T follicular helper cell (primary cell): ENCODE results near the gene PDE1A.

Source experiments
- DNase-seq: peaks from one replicate; pipeline ENCODE4 v3.0.0-alpha.2; 2020; ENCODE audit warnings: low read depth

PDE1A gene

DNA sequence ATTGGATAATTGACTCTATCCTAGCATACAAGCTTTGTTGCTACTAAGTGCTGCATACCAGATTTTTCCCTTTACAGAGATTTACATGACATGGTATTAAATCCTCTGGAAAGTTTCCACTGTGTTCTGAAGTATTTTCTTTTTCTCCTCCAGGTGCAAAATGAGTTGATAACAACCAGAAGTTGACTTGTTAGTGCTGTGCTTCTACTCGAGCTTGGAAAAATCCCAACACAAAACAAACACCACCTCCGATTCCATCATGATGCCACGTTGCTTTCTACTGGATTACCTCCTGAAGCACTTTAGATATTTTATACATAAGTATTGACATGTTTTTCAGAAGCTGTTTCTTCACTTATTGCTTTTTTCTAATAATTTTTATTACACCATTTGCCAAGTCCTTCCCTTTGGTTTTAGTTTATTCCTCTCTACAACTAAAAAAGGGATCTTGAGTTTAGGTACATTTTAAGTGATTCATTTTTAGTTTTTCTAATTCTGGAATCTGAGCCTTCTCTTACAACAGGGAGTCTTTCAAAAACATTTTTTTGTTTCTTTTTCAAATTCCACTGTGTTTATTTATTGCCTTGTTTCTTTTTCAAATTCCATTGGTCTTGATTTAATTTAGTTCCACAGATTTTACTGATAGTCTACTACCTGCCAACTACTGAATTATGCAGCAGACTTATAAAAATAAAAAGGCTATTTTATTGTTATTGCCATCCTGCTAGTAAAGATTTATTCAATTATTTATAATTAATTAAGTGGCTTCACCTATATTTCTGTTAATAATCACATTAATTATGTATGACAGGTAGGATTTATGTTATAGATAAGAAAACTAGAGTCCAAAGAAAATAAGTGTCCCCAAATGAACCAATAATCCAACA lies 297.8 kb downstream of the PDE1A start:
- no peak for DNase-seq

DNA sequence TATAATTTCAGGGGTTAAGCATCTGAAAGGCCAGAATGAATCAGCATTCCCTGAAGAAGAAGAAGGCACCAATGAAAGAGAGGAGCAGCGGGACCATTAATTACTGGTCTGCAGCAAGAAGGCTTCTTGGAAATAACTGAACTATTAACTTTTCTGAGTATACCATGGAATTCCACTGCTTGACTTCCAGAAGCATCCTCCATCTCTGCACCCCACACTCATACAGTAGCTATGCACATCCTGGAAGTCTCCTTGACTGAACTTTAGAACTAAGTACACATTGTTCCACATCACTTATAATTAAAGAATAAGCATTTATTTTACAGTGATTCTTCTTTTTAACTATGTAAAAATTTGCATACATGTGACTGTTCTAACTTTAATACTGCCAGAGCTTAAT lies 309.6 kb downstream of the PDE1A start:
- DNase-seq: no peak

DNA sequence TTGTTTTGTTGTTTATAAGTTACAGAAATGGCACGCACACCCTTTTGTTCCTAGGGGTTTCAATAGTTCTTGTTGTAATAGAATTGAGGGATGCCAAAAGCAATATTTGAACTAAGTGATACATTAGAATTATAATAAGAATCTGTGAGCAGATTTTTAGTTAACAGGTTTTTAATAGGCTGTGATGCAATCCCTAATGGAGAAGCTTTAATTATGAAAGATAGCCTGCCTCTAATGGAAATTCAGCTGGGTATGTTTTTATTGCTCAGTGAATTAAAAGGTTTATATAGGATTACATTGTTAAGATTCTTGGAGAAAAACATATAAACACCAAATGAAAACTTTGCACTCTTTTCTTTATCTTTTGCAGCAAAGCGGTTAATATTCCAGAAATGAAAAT lies 310.1 kb downstream of the PDE1A start:
- DNase-seq: no peak

DNA sequence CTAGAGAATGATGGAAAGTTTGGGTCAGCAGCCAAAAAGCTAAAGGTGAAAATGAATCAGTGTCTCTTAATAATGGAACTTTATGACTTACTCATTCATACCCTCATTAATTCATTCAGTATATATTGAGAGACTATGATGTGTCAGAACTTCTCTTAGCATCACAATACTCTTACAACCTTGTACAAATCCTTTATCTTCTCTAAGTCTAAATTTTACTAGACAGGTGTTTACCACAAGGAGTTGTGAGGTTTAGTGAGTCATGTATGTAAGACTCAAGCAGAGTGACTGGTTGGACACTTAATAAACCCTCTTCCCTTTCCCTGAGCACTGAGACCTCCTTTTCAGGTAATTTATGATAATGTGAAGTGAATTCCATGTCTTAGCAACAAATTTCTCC lies 311.6 kb downstream of the PDE1A start:
- no peak for DNase-seq

DNA sequence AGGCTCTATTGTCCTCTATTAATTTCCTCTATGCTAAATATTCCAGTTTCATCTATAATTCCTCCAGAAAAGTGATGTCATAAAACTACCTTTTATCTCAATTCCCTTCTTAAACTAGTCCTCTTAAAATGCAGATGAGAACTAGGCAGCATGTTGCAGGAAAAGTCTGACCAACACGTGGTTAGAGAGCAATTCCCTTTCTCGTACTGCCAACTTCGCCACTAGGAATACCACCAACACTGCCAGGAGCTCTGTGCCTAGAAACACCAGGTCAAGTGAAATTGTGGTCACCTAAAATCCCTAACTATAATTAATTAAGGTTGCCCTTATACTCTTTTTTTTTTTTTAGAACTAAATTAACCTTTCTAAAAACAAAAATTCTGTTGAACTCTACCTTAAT lies 313.5 kb downstream of the PDE1A start:
- DNase-seq: no peak

DNA sequence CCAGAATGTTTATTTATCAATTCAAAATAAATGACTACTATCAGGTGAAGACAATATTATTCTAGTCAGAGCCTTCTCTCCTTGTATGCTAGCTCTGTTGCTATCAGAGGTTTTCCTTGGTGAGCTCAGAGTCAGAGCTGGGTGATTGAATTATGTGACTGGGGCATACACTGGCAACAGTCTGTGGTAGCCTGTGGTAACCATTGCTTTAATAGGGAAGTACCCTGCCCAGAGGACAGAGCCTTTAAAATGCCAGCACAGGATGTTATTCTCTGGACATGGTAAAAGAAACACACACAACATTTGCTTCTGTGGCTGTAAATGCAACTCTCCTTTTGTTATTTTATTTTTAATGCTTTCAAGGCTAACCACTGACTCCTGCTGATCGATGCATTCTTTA lies 316.5 kb downstream of the PDE1A start:
- DNase-seq: no peak

DNA sequence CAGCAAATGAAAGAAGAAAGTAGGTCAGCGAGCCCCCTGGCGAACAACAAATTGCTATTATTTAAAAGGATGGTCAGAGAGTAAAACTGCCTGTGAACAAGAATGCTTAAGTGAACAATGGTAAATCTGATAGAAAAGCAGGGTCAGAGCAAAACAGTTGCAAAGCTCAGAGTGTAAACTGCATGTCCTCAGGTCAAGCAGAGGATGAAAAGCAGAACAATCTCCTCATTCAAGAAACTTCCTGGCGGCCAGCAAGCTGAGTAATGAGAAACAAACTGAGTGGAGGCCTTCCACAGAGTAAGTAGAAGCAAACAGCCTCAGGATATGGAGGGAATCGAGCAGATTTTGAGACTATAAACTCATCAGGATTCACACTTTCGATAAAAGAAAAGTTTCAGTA lies 323.3 kb downstream of the PDE1A start:
- DNase-seq: no peak

DNA sequence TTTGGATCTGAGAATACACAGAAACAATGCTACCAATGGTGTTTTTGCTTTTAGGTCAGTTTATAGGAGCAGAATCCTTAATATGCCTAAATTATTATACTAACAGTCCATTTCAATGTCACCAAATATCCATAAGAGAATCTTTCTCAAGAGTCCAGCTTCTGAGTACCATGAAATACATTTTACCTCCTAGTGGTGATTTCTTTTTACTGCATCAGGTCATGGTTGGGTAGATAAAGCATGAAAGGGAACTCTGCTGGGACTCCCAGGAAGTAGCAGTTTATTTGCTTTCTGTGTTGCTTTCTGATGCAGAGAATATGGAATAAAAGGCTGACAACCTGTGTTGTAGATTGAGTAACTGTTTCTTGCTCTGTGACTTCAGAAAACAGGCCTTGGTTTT lies 325.6 kb downstream of the PDE1A start:
- no peak for DNase-seq

DNA sequence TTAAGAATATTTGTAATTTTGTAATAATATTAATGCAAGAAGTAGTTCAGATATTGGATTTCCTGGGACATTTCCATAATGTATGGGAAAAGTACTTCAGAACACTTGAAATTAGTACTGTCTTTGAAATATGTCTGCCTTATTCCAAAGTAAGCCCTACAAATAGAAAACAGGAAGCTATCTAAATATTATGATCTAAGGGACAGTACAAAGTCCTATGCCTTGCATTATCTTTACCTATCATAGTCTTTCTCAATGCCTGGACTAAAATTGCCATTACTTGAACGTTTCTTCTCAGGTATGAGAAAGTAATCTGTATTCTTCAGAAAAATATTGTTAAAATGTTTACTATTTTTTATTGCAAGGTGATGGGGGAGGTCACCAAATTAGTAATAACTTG lies 328.2 kb downstream of the PDE1A start:
- no peak for DNase-seq

DNA sequence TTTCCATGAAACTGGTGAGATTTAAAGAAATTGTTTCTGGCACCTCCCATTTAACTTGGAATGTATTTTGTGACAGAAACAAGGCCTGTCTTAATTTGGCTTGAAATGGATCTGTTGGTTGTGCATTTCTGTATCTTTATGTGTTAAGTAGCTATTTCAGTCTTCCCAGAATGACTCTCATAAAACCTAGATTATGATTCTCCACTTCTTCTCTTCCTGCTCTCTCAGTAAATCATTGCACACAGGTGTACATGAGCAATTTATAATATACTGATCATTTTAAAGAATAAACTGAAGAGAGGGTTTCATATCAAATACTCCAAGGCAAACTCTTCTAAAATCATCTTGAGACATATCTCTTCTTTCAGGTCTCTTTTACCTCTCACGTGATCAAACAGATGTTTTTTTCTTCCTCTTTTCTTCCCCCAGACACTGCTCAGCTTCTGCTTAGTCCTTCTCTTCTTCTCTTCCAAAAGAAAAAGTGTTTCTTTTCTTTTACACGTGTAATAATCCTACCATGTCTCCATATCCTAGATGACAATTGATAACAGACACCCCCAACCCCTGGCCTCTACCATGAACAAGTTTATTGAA lies 329.2 kb downstream of the PDE1A start:
- no peak for DNase-seq

DNA sequence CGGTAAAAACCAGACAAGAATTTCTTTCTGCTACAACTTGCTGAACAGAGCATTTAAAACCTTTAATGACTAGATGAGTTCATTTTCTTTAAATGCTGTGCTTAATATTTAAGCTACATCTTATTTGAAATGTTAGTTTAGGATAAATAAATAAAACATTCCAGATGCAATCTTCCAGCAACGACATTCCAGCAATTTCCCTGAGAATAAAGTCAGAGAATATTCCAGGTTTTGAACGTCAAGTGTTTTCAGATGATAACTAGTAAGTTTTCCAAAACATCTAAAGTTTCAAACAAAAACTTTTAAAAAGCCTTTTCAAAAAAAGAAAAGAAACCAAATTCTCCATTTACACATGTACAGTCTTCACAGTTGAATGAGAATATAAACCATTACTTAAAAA lies 336.4 kb downstream of the PDE1A start:
- DNase-seq: no peak
